OCI-LY7 (cell line): ENCODE measurements around the gene CES5A. TPM values are rescaled to one million over a fixed set of nuclear protein-coding genes. Genes with fewer than 3 reads are reported as not detected.
"Not testable (repeated sequence)": the region's sequence is repeated elsewhere in the genome, so short reads cannot be mapped to it uniquely, and the experiment has no call there.

Source experiments
- BruUV-seq: library from RNA; stranded (reverse); fragments of 400-500 nt; replicated peaks from 2 replicates; lab custom pipeline; 2021; lab: Mats Ljungman, UMichigan
- CTCF ChIA-PET: fragments of 300-600 bp; sonication (Branson Sonifier 250); formaldehyde crosslinking; loops from one replicate; lab custom pipeline; 2022; ENCODE audit warnings: antibody characterized with exemption; ENCODE audit not compliant: unreplicated experiment; lab: Charles Lee
- POLR2A ChIA-PET: fragments of 300-600 bp; sonication (Branson Sonifier 250); formaldehyde crosslinking; loops from one replicate; lab custom pipeline; 2022; ENCODE audit warnings: antibody characterized with exemption; lab: Charles Lee
- DNase-seq: peaks from one replicate; pipeline ENCODE4 v3.0.0-alpha.2; 2015; ENCODE audit warnings: low spot score
- H2AFZ ChIP-seq: fragments of 200-600 bp; sonication (generic), shearing (Covaris generic); 2 replicates; pipeline ENCODE4 v1.6.1; 2014; ENCODE audit warnings: mild to moderate bottlenecking, antibody characterized with exemption, low read length, moderate library complexity
- H3K27ac ChIP-seq: fragments of 200-600 bp; sonication (generic); 2 replicates; pipeline ENCODE4 v1.5.1; 2014; ENCODE audit warnings: mixed run types, low read depth, mild to moderate bottlenecking, moderate library complexity, low read length, inconsistent platforms; ENCODE audit not compliant: poor library complexity, severe bottlenecking
- H3K36me3 ChIP-seq: fragments of 200-600 bp; sonication (generic); 2 replicates; pipeline ENCODE4 v1.6.1; 2014; ENCODE audit warnings: mild to moderate bottlenecking, antibody characterized with exemption, low read length, moderate library complexity, mixed read lengths; ENCODE audit not compliant: insufficient read depth
- H3K4me1 ChIP-seq: fragments of 200-600 bp; sonication (generic); 2 replicates; pipeline ENCODE4 v1.5.1; 2014; ENCODE audit warnings: mild to moderate bottlenecking, low read length; ENCODE audit not compliant: insufficient read depth, poor library complexity, severe bottlenecking
- H3K4me2 ChIP-seq: fragments of 200-600 bp; sonication (generic); 2 replicates; pipeline ENCODE4 v1.6.1; 2014; ENCODE audit warnings: mild to moderate bottlenecking, low read length
- H3K4me3 ChIP-seq: fragments of 200-600 bp; sonication (generic); 2 replicates; pipeline ENCODE4 v1.5.1; 2014; ENCODE audit warnings: mild to moderate bottlenecking, low read depth, low read length; ENCODE audit not compliant: poor library complexity, severe bottlenecking
- H3K79me2 ChIP-seq: fragments of 200-600 bp; sonication (generic); 2 replicates; pipeline ENCODE4 v1.6.1; 2016; ENCODE audit warnings: low read depth, mild to moderate bottlenecking, low read length, moderate library complexity, mixed read lengths; ENCODE audit not compliant: insufficient read depth
- H3K9me2 ChIP-seq: fragments of 200-600 bp; sonication (generic); 2 replicates; pipeline ENCODE4 v1.6.1; 2016; ENCODE audit warnings: mild to moderate bottlenecking, low read length, mixed read lengths; ENCODE audit not compliant: insufficient read depth
- H3K9me3 ChIP-seq: fragments of 200-600 bp; sonication (generic); 2 replicates; pipeline ENCODE4 v1.6.1; 2014; ENCODE audit warnings: mild to moderate bottlenecking, mixed run types, low read length, mixed read lengths
- H4K20me1 ChIP-seq: fragments of 200-600 bp; sonication (generic); 2 replicates; pipeline ENCODE4 v1.6.1; 2014; ENCODE audit warnings: mild to moderate bottlenecking, antibody characterized with exemption, low read length, moderate library complexity, mixed read lengths; ENCODE audit not compliant: insufficient read depth
- EZH2phosphoT487 ChIP-seq: fragments of 200-600 bp; sonication (generic); IDR thresholded peaks from 2 replicates; pipeline ENCODE4 v1.6.1; 2018; ENCODE audit warnings: low read depth, borderline replicate concordance, mild to moderate bottlenecking, mixed run types, antibody characterized with exemption, low read length, moderate library complexity, mixed read lengths
- intact Hi-C: fragments of 100-400 bp; cut with micrococcal nuclease; formaldehyde crosslinking; loops from one replicate; pipeline ENCODE4 v1.10.0; 2022; ENCODE audit not compliant: unreplicated experiment
- total RNA-seq, 2 experiments: library from RNA; depleted of rRNA in 1 of 2; stranded (reverse); fragments of >200 nt in 1 of 2; shearing (Covaris generic) in 1 of 2; gene quantifications; 2 replicates each; pipeline ENCODE4 v1.2.3, GENCODE V29; 2014 to 2022
- TF ChIP-seq, protein P1 (sequence below): fragments of 200-600 bp; sonication (generic); conservative IDR thresholded peaks from 2 replicates; pipeline ENCODE4 v1.5.1; 2014; ENCODE audit warnings: mild to moderate bottlenecking, antibody characterized with exemption, low read length, moderate library complexity, mixed read lengths

Gene CES5A
- total RNA-seq, 2 experiments from 2014 or later, result not detected

DNA sequence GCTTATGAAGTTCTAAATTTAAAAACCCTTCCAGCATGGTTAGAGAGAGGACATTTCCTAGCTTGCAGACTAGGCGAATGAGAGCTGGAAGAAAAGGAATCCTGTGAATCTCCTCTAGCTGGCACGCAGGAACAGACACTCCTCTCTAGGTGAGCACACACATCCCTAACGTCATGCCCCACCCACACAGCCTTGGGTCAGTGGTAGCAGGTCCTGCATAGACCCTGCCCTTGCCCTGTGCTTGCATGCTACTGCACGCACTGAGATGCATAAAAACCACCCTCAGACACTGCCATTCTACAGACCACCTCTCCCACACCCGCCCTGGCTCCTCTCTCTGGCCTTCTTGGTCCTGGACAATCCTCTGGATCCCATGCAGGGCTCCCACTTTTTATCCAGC, 65.8 kb downstream of the CES5A start:
- Histone ChIP-seq H4K20me1 (no peaks in the 10 kb centered on the region), H3K27ac (no peak overlapping the region), H3K9me2 (no peaks in the 10 kb centered on the region), H3K4me1 (no peaks in the 10 kb centered on the region), H3K79me2 (no peaks in the 10 kb centered on the region), H2AFZ (no peak overlapping the region), H3K4me3 (no peak overlapping the region), H3K4me2 (no peak overlapping the region), H3K9me3 (no peaks in the 10 kb centered on the region), H3K36me3 (no peaks in the 10 kb centered on the region)
- ChIA-PET CTCF (no interaction called here), POLR2A (no interaction called here)
- DNase-seq, result no peak
- intact Hi-C loops, result no loop called here
- TF ChIP-seq EZH2phosphoT487, result no peak
- TF ChIP-seq, protein P1, sequence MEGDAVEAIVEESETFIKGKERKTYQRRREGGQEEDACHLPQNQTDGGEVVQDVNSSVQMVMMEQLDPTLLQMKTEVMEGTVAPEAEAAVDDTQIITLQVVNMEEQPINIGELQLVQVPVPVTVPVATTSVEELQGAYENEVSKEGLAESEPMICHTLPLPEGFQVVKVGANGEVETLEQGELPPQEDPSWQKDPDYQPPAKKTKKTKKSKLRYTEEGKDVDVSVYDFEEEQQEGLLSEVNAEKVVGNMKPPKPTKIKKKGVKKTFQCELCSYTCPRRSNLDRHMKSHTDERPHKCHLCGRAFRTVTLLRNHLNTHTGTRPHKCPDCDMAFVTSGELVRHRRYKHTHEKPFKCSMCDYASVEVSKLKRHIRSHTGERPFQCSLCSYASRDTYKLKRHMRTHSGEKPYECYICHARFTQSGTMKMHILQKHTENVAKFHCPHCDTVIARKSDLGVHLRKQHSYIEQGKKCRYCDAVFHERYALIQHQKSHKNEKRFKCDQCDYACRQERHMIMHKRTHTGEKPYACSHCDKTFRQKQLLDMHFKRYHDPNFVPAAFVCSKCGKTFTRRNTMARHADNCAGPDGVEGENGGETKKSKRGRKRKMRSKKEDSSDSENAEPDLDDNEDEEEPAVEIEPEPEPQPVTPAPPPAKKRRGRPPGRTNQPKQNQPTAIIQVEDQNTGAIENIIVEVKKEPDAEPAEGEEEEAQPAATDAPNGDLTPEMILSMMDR, result no peak
- BruUV-seq, result no TSS peak

DNA sequence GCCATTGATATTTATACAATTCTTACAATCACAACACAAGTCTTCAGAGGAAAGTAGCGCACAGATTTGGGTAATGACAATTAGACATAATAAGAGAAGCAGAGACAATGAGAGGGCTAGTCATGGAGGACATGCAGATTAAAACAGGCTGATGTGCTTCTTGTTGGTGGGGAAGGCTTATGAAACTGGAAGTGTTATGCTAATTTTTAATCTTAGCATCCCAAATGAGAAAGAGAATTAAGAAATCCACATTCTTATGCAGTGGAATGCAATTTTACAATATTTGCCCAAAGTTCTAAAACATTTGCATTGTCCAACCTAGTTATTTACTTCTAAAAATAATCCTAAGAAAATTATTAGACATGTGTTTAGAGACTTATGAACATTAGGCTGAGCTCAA, 66.9 kb downstream of the CES5A start:
- DNase-seq, H2AFZ ChIP-seq, intact Hi-C loops, H3K9me3 ChIP-seq, H3K4me2 ChIP-seq, H3K4me3 ChIP-seq, BruUV-seq, H3K4me1 ChIP-seq, CTCF ChIA-PET, H4K20me1 ChIP-seq, H3K36me3 ChIP-seq, H3K79me2 ChIP-seq, POLR2A ChIA-PET, H3K9me2 ChIP-seq, H3K27ac ChIP-seq: not testable (repeated sequence)

DNA sequence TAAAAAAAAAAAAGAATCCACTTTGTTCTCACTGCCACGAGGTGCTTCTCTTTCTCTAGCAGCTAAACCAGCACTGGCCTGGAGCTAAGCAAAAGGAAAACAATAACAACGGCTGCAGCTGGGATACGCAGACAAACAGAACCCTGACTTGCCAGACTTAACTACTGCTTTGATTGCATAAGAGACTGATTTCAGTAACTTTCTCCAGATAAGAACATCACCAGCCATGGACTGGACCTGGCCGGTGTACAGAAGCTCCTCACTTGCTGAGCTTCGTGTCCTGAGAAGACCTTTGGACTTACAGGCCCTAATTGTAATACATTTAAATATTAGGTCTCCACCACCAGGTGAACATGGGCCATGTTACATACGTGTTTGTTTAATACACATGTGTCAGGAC, 70.1 kb downstream of the CES5A start:
- H3K36me3 ChIP-seq, DNase-seq, H3K9me2 ChIP-seq, CTCF ChIA-PET, H4K20me1 ChIP-seq, H3K4me3 ChIP-seq, H3K27ac ChIP-seq, intact Hi-C loops, H3K4me1 ChIP-seq, H2AFZ ChIP-seq, BruUV-seq, H3K4me2 ChIP-seq, POLR2A ChIA-PET, H3K9me3 ChIP-seq, H3K79me2 ChIP-seq: not testable (repeated sequence)

DNA sequence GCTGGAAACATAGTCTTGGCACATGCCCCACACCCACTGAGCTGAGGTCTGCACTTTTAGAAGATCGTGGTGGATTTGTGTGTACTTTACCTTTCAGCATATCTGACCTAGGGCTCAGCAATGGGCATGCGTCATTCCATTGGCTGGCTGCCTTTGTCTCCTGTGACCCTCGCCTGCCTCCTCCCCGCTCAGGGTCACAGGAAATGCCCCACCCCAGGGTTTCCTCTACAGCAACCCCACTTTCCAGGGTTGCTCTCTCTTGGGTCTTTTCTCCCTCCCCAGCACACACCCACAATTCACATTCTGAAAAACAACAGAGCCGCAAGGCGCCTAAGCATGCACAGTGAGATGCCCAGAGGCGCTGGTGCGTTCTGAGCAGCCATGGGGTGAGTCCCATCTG, 71.5 kb downstream of the CES5A start:
- POLR2A ChIA-PET, H3K36me3 ChIP-seq, H2AFZ ChIP-seq, BruUV-seq, H4K20me1 ChIP-seq, H3K4me1 ChIP-seq, H3K4me2 ChIP-seq, CTCF ChIA-PET, H3K4me3 ChIP-seq, H3K9me2 ChIP-seq, H3K27ac ChIP-seq, H3K9me3 ChIP-seq, DNase-seq, H3K79me2 ChIP-seq, intact Hi-C loops: not testable (repeated sequence)

Other genes starting within 250 kb of the CES5A start
- gene SLC6A2, start 219.4 kb downstream of the CES5A start, total RNA-seq (2014; rRNA removed; shearing (Covaris generic)), result not detected in 2 replicates
- not detected in 2 replicates for gene SLC6A2, start 219.4 kb downstream of the CES5A start, total RNA-seq (2022)
- gene CES1, start 42.3 kb downstream of the CES5A start, total RNA-seq (2014; rRNA removed; shearing (Covaris generic)), result not detected in 2 replicates
- not detected in 2 replicates for gene CES1, start 42.3 kb downstream of the CES5A start, total RNA-seq (2022)